H1 (cell line): ENCODE data around the gene LRRFIP1. TPM values are rescaled to one million over a fixed set of nuclear protein-coding genes. Genes with fewer than 3 reads are reported as not detected.

Source experiments
- BCL11A ChIP-seq, 2 experiments: IDR thresholded peaks; one replicate each; pipeline ENCODE4 v1.6.1; 2011; ENCODE audit warnings: low read depth in 2 of 2, low read length in 2 of 2, mild to moderate bottlenecking in 2 of 2
- CTCF ChIP-seq, 3 experiments: IDR thresholded peaks; 1 replicate in 2 of 3; 2 replicates in 1 of 3; pipeline versions ENCODE4 v1.5.1 to v1.6.1; 2011; ENCODE audit warnings: low read length in 3 of 3, mild to moderate bottlenecking in 3 of 3, inconsistent platforms in 2 of 3, low read depth in 1 of 3, moderate library complexity in 1 of 3; ENCODE audit not compliant: insufficient read depth in 1 of 3; ENCODE audit errors: control extremely low read depth in 1 of 3
- MAX ChIP-seq: IDR thresholded peaks from 2 replicates; pipeline ENCODE4 v1.6.1; 2012; ENCODE audit warnings: inconsistent platforms
- NANOG ChIP-seq: IDR thresholded peaks from 2 replicates; pipeline ENCODE4 v1.6.1; 2011; ENCODE audit warnings: low read length, low read depth, mild to moderate bottlenecking, inconsistent platforms; ENCODE audit not compliant: insufficient read depth, poor library complexity, severe bottlenecking
- SIRT6 ChIP-seq: IDR thresholded peaks from one replicate; pipeline ENCODE4 v1.7.1; 2012; ENCODE audit warnings: low read length, inconsistent platforms
- SP2 ChIP-seq: IDR thresholded peaks from 2 replicates; pipeline ENCODE4 v1.6.1; 2012; ENCODE audit warnings: mild to moderate bottlenecking, low read length, inconsistent platforms
- TAF1 ChIP-seq: IDR thresholded peaks from 2 replicates; pipeline ENCODE4 v1.6.1; 2011; ENCODE audit warnings: mild to moderate bottlenecking, low read depth, low read length
- polyA plus RNA-seq, 7 experiments: library from polyadenylated mRNA; depleted of rRNA in 3 of 7; stranded (reverse) in 5 of 7; unstranded in 2 of 7; fragments of >200 nt in 5 of 7; fragments of 200-250 nt in 2 of 7; gene quantifications; 1 replicate in 5 of 7; 2 replicates in 1 of 7; 4 replicates in 1 of 7; pipeline versions ENCODE4 v1.2.1 to v1.2.3, GENCODE V29; 2011 to 2013; ENCODE audit warnings: missing spikeins in 2 of 7, mixed read lengths in 2 of 7
- total RNA-seq: library from RNA; stranded (reverse); fragmentation: NEBNext Ultra II Directional; extraction: Animal tissue kit (Norgen Biotek cat#: 25700); gene quantifications from 2 replicates; pipeline ENCODE4 v1.2.1, GENCODE V29; 2021
- TF ChIP-seq, protein P1 (sequence below): fragments of 300-600 bp; sonication (generic); IDR thresholded peaks from 2 replicates; pipeline ENCODE4 v1.7.1; 2012; ENCODE audit warnings: low read length, moderate library complexity, mild to moderate bottlenecking, inconsistent platforms; ENCODE audit not compliant: insufficient replicate concordance

LRRFIP1 gene
- total and polyA plus RNA-seq, 2 of the 8 experiments (the other 6 are each of a cell fraction or from before 2014, with no cell fraction given): 12.1 to 75.8 TPM

- TF ChIP-seq SIRT6 (no peak), MAX (peak; percentile 43; the same call in 1 of the 2 replicates), SP2 (no peak), TAF1 (no peak), CTCF (IDR thresholded peaks at IDR 0.05; ENCODE audit: control extremely low read depth in 1 of 3, insufficient read depth in 1 of 3, low read depth in 1 of 3, low read length in 3 of 3) (peak; percentile 66 to 97 (median 88)), NANOG (peak; percentile 78), BCL11A (IDR thresholded peaks at IDR 0.05; ENCODE audit: low read depth in 2 of 2, low read length in 2 of 2) (peak in 1 of 2 experiments; percentile 91)
- TF ChIP-seq, protein P1, sequence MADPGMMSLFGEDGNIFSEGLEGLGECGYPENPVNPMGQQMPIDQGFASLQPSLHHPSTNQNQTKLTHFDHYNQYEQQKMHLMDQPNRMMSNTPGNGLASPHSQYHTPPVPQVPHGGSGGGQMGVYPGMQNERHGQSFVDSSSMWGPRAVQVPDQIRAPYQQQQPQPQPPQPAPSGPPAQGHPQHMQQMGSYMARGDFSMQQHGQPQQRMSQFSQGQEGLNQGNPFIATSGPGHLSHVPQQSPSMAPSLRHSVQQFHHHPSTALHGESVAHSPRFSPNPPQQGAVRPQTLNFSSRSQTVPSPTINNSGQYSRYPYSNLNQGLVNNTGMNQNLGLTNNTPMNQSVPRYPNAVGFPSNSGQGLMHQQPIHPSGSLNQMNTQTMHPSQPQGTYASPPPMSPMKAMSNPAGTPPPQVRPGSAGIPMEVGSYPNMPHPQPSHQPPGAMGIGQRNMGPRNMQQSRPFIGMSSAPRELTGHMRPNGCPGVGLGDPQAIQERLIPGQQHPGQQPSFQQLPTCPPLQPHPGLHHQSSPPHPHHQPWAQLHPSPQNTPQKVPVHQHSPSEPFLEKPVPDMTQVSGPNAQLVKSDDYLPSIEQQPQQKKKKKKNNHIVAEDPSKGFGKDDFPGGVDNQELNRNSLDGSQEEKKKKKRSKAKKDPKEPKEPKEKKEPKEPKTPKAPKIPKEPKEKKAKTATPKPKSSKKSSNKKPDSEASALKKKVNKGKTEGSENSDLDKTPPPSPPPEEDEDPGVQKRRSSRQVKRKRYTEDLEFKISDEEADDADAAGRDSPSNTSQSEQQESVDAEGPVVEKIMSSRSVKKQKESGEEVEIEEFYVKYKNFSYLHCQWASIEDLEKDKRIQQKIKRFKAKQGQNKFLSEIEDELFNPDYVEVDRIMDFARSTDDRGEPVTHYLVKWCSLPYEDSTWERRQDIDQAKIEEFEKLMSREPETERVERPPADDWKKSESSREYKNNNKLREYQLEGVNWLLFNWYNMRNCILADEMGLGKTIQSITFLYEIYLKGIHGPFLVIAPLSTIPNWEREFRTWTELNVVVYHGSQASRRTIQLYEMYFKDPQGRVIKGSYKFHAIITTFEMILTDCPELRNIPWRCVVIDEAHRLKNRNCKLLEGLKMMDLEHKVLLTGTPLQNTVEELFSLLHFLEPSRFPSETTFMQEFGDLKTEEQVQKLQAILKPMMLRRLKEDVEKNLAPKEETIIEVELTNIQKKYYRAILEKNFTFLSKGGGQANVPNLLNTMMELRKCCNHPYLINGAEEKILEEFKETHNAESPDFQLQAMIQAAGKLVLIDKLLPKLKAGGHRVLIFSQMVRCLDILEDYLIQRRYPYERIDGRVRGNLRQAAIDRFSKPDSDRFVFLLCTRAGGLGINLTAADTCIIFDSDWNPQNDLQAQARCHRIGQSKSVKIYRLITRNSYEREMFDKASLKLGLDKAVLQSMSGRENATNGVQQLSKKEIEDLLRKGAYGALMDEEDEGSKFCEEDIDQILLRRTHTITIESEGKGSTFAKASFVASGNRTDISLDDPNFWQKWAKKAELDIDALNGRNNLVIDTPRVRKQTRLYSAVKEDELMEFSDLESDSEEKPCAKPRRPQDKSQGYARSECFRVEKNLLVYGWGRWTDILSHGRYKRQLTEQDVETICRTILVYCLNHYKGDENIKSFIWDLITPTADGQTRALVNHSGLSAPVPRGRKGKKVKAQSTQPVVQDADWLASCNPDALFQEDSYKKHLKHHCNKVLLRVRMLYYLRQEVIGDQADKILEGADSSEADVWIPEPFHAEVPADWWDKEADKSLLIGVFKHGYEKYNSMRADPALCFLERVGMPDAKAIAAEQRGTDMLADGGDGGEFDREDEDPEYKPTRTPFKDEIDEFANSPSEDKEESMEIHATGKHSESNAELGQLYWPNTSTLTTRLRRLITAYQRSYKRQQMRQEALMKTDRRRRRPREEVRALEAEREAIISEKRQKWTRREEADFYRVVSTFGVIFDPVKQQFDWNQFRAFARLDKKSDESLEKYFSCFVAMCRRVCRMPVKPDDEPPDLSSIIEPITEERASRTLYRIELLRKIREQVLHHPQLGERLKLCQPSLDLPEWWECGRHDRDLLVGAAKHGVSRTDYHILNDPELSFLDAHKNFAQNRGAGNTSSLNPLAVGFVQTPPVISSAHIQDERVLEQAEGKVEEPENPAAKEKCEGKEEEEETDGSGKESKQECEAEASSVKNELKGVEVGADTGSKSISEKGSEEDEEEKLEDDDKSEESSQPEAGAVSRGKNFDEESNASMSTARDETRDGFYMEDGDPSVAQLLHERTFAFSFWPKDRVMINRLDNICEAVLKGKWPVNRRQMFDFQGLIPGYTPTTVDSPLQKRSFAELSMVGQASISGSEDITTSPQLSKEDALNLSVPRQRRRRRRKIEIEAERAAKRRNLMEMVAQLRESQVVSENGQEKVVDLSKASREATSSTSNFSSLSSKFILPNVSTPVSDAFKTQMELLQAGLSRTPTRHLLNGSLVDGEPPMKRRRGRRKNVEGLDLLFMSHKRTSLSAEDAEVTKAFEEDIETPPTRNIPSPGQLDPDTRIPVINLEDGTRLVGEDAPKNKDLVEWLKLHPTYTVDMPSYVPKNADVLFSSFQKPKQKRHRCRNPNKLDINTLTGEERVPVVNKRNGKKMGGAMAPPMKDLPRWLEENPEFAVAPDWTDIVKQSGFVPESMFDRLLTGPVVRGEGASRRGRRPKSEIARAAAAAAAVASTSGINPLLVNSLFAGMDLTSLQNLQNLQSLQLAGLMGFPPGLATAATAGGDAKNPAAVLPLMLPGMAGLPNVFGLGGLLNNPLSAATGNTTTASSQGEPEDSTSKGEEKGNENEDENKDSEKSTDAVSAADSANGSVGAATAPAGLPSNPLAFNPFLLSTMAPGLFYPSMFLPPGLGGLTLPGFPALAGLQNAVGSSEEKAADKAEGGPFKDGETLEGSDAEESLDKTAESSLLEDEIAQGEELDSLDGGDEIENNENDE: no peak
Observed at GRCh38 chr2:237614151-237614720, 13.2 kb upstream of the LRRFIP1 start (continued).
